ENCODE measurements around the gene SRGAP1.

Gene SRGAP1

GRCh38 chr12:63844391-63845341 is at the start of gene SRGAP1:
Gene SRGAP1, plus strand, starts transcription at chr12:63844700. Its CDS starts 117 bp downstream, at chr12:63844817.
- no peaks in the 10 kb centered on the region for H3K9me3 ChIP-seq (ENCODE audit: control insufficient read depth, insufficient read depth, low read depth, low read length)
- ChIA-PET POLR2A (interaction anchor here (0.6 to 1.4 kb wide), 3 partner anchors 243 to 567 kb away, joined by 3 to 5 read pairs (median 5); partner anchors contain the start of gene KICS2), CTCF (interaction anchor here (0.6 to 3.1 kb wide), 20 partner anchors 9 to 425 kb away, joined by 3 to 23 read pairs (median 3); no protein-coding TSS in a partner anchor)
- peak within 1 kb of the TSS; percentile 79 for H3K27ac ChIP-seq (ENCODE audit: extremely low read depth, low read depth, low read length)
- peak within 1 kb of the TSS; percentile 95 for H3K4me3 ChIP-seq (ENCODE audit: low read depth, low read length)
- no peaks in the 10 kb centered on the region for H3K36me3 ChIP-seq (ENCODE audit: control insufficient read depth in 2 of 2, insufficient read depth in 1 of 2, low read length in 2 of 2)
- 0 out of 2 replicates have a peak, but pooled peaks cover 4% of the 10 kb centered on the region for H3K4me1 ChIP-seq (ENCODE audit: control insufficient read depth, insufficient read depth, low read length)
- TF ChIP-seq ZNF341 (tag by site-specific recombination; IDR thresholded peaks at IDR 0.05; ENCODE audit: low read depth) (peak; percentile 42), ZXDB (tag by site-specific recombination; IDR thresholded peaks at IDR 0.05) (no peak), ZNF214 (tag by site-specific recombination; IDR thresholded peaks at IDR 0.05; ENCODE audit: borderline replicate concordance) (no peak), ZNF544 (tag by site-specific recombination; IDR thresholded peaks at IDR 0.05) (no peak), ZSCAN5A (tag by site-specific recombination; IDR thresholded peaks at IDR 0.05) (no peak), EGR2 (tag by site-specific recombination; IDR thresholded peaks at IDR 0.05; ENCODE audit: low read depth) (peak; percentile 77), KLF16 (tag by site-specific recombination; IDR thresholded peaks at IDR 0.05) (0 out of 2 replicates have a peak, but pooled peaks have one; percentile 21), ZNF155 (tag by site-specific recombination; IDR thresholded peaks at IDR 0.05) (no peak), ZNF843 (tag by site-specific recombination; IDR thresholded peaks at IDR 0.05) (no peak), ZNF596 (tag by site-specific recombination; IDR thresholded peaks at IDR 0.05) (peak; percentile 52; the same call in 1 of the 2 replicates), PRDM4 (tag by site-specific recombination; IDR thresholded peaks at IDR 0.05) (0 out of 2 replicates have a peak, but pooled peaks have one; percentile 4), BCL6B (tag by site-specific recombination; IDR thresholded peaks at IDR 0.05) (no peak), YY2 (tag by site-specific recombination; IDR thresholded peaks at IDR 0.05) (no peak), ZSCAN4 (tag by site-specific recombination; IDR thresholded peaks at IDR 0.05) (no peak), ZBTB11 (tag by site-specific recombination; conservative IDR thresholded peaks at IDR 0.05; ENCODE audit: low read depth) (0 out of 2 replicates have a peak, but pooled peaks have one; percentile 25), ZNF600 (tag by site-specific recombination; IDR thresholded peaks at IDR 0.05) (0 out of 2 replicates have a peak, but pooled peaks have one; percentile 14), FEZF1 (tag by site-specific recombination; IDR thresholded peaks at IDR 0.05) (no peak), ZNF664 (tag by site-specific recombination; IDR thresholded peaks at IDR 0.05) (no peak), ZNF398 (tag by site-specific recombination; IDR thresholded peaks at IDR 0.05) (0 out of 2 replicates have a peak, but pooled peaks have one; percentile 19), ZNF548 (tag by site-specific recombination; IDR thresholded peaks at IDR 0.05) (no peak), ZFHX2 (tag by site-specific recombination; conservative IDR thresholded peaks at IDR 0.05) (peak; percentile 86), ZBTB17 (tag by site-specific recombination; IDR thresholded peaks at IDR 0.05) (peak; percentile 63), ZNF335 (tag by site-specific recombination; conservative IDR thresholded peaks at IDR 0.05) (peak; percentile 96), KLF9 (tag by site-specific recombination; IDR thresholded peaks at IDR 0.05; ENCODE audit: low read depth) (no peak)
